ENCODE results near the gene CNTNAP5. TPM values are rescaled to one million over a fixed set of nuclear protein-coding genes. Genes with fewer than 3 reads are reported as not detected.
A peak's percentile ranks its signal among the peaks of the same experiment; 100 is the strongest.

Gene CNTNAP5
- polyA plus RNA-seq, 1 donor, result 0.06 TPM

GRCh38 chr2:124272261-124272841 is 247.3 kb downstream of the CNTNAP5 start:
- DNase-seq, result no peak

- DNase-seq, result peak; percentile 73
Observed at GRCh38 chr2:124281541-124281940, 256.5 kb downstream of the CNTNAP5 start.

DNA sequence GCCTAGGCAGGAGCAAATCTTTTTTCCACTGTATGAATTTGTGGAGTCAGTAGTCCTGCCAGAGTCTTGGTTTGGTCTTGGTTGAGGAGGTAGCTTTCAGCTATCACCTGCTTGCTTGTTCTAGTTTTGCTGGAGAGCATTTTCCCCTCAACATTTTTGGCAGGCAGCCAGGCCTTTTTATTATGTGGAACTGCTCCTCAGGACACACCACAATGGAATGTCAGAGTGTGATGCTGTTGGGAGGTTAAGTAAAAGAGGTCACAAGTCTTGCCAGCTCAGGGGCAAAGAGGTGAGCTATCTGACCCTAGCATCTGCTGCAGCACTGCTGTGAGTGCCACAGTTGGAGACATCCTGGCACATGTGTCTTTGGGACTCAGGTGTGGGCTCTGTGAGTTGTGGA is 258.0 kb downstream of the CNTNAP5 start:
- DNase-seq, result no peak

DNA sequence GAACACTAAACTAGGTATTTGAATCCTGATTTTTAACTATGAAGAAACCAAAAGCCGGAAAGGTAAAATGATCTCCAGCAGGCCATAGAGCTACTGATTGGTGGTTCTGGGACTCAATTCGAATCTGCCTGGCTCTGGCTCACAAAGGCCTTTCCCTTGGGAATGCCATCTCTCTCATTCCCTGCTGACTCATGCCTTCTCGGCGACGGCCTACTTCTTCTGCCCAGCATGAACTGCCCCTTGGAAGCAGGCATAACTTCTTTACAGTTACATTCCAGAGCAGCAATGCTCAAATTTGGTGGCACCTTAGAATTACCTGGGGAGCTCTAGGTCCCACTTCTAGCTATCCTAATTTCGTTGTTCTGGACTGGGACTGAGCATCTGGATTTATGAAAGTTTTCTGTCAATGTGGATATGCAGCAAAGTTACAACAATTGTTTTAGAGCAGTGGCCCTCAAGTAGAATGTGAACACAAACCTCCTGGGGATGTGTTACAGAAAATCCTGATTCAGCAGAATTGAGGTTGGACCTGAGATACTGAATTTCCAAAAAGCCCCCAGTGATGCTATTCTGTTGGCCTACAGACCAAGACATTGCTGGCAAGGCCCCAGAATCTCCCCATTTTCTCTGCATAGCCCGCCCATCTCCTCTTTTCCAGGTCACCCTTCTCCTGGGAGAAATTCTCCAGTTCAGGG is 261.1 kb downstream of the CNTNAP5 start:
- DNase-seq, result no peak

GRCh38 chr2:124289060-124289459 is 264.0 kb downstream of the CNTNAP5 start:
- no peak for DNase-seq

- DNase-seq, result no peak
Observed at GRCh38 chr2:124289615-124290014, 264.5 kb downstream of the CNTNAP5 start.

DNA sequence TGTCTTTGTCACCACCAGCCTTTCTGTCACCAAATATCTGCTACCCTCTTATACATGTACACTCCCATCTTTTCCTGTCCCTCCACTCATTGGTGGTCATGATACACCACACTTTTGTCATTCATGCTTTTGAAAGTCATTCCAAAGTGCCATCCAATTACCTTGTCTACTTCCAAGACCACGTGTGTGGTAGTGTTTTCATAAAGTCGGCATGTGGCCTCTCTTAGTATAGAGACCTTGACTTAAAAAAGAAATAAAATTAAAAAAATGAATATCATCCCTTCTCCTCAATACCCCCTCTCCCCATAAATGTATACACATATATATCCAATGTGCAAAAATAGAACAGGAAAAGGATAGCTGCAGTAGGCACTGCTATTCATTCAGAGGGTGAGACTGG is 271.4 kb downstream of the CNTNAP5 start:
- no peak for DNase-seq

- no peak for DNase-seq
Observed at GRCh38 chr2:124301915-124302314, 276.8 kb downstream of the CNTNAP5 start.

GRCh38 chr2:124308319-124309062 is 283.4 kb downstream of the CNTNAP5 start:
- DNase-seq, result no peak

- DNase-seq, result no peak
Observed at GRCh38 chr2:124309563-124310138, 284.6 kb downstream of the CNTNAP5 start.

DNA sequence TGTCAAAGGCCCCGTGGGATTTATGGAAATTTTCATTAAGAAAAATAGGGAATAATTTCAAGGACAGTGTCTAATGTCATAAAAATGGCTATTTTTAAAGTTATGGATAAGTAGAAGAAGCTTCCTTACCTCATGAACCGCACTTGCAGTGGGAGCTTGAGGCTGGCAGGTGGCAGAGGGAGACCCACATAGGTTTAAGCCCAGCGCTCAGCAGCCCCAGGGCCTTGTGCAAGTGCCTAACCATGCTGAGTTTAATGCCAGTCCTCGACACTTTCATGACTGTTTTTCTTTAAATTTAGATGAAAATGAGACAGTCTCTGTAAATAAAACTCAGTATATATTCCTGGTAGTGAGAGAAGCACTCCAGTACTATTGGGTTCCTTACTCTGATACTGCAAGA is 285.6 kb downstream of the CNTNAP5 start:
- DNase-seq, result no peak

DNA sequence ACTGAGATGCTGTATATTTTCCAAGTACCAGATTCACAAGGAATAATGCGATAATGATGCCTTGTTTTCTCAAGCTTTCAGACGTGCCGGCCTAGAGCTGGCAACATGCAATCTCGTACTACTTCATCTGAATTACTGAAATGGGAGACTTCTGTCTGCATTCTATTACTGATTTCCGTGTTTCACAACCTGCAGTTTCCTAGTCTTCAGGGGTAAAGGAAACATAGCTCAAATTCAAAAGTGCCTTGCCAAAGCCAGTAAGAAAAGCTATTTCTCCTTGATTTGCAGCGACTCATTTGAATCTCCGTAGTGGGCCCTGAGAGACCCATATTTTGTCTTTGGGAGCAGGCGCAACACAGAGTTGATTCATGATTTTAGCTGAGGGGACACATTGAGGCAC is 289.0 kb downstream of the CNTNAP5 start:
- DNase-seq, result no peak

- no peak for DNase-seq
Observed at GRCh38 chr2:124315221-124315880, 290.3 kb downstream of the CNTNAP5 start.

- DNase-seq, result no peak
Observed at GRCh38 chr2:124316133-124316532, 291.0 kb downstream of the CNTNAP5 start.

DNA sequence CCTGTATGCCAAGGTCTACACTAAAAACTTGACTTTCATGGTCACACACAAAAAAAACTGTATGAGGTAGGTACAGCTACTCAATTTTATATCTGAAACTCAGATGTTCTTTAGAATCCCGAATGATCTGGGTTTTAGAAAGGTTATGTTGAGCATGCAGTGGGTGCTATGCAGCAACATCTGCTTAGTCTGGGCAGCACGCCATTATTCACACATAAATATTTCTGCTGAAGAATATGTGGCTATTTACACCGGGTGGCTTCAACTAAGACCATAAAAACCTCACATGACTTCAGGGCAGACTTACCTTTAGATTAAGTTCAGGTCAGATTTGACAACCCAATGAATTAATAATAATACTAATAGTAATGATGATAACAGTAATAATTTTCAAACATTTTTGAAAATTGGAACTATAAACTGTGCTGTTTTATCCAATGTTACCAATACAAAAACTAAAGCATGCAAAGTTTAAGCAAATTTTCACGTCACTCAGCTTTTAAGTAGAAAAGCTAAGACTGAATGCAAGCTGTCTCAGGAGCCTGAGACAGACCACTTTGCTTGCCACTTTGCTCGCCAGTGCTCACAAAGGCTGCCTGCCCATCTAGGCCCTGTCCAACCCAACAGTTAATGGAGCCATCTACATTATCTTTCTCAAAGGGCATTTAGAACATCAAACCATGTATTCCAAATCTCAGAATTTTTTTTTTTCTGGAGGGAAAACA is 292.0 kb downstream of the CNTNAP5 start:
- peak; percentile 40 for DNase-seq

- DNase-seq, result no peak
Observed at GRCh38 chr2:124317628-124318027, 292.5 kb downstream of the CNTNAP5 start.

DNA sequence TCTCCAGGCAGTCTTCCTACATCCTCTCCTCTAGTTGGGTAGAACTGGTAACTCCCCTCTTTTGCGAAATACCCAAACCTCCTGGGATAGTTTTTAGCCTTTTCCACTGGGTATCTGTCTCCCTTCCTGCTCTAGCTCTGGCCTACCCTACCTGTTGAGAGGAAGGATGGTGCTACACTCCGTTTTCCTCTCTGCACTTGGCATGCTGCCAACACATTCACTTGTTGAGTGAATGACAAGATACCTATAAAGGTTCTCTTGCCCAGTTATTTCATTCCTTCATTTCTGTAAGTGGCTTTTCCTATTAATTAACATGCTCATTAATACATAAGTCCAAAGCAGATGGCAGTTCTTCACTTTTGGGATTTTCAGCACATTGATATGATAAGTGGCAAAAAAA is 293.8 kb downstream of the CNTNAP5 start:
- no peak for DNase-seq

DNA sequence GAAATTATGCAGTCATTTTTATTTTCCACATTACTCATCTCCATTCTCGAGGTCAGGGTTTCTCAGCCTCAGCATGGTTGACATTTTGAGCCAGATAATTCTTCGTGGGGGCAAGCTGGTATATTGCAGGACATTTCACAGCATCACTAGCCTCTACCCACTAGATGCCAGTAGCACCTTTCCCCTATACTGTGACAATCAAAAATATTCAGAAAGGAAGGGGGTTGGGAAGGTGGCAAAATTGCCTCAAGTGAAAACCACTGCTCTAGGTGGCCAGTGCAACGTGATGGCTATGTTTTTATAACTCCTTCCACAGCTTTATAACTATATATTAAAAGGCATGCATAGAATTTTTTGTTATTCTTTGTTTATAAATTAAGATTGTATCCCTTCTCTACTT is 294.5 kb downstream of the CNTNAP5 start:
- no peak for DNase-seq

DNA sequence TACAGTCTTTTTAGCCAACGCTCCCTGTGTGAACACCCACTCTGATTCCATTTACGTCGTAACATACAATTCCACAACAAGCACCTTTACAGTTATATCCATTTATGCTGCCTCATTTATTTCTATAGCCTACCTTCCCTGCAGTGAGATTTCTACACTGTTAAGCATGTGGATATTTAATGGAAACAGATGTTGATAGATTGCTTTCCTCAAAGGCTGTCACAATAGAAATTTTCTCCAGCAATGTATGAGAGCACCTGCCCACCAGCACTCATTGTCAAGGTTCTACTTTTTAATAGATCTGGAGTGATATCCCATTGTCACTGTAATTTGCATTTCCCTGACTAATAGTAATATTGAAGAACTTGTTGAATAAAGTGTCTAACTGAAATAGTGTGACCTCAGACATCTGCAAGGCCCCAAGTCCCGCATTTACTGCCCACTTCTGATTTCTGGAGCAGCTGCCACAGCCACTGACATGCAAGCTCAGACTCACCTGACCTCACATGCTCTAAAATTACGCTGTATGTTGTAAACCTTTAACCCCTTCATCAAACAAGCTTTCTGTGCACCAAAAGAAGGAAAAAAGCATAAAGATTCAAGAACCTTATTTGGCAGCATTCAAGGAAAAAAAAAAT is 295.1 kb downstream of the CNTNAP5 start:
- DNase-seq, result no peak

DNA sequence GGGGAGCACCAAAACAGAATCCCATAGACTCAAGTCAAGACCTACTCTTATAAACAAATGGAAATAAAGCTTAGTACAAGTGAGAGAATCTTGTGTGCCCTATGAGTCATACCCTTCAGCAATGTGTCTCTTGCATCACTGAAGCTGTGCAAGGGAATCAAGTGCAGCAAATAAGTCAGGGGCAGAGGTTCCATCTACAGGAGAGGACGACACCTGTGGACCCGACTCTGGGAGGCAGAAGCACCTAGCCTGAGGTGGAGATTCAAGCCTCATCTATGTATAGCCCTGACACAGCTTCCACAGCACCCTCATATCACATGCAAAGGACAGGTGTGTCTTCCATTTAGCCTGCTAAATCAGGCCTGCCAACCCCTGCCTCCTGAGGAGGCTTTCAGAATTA is 298.2 kb downstream of the CNTNAP5 start:
- no peak for DNase-seq

- DNase-seq, result no peak
Observed at GRCh38 chr2:124325667-124326440, 300.8 kb downstream of the CNTNAP5 start.

All from hindlimb muscle (tissue), 1 donor.